ENCODE results near the gene CUX1. TPM values are rescaled to one million over a fixed set of nuclear protein-coding genes. Genes with fewer than 3 reads are reported as not detected.

CUX1 gene
- total RNA-seq, 1 experiment from 2014 or later: 64.3 TPM

DNA sequence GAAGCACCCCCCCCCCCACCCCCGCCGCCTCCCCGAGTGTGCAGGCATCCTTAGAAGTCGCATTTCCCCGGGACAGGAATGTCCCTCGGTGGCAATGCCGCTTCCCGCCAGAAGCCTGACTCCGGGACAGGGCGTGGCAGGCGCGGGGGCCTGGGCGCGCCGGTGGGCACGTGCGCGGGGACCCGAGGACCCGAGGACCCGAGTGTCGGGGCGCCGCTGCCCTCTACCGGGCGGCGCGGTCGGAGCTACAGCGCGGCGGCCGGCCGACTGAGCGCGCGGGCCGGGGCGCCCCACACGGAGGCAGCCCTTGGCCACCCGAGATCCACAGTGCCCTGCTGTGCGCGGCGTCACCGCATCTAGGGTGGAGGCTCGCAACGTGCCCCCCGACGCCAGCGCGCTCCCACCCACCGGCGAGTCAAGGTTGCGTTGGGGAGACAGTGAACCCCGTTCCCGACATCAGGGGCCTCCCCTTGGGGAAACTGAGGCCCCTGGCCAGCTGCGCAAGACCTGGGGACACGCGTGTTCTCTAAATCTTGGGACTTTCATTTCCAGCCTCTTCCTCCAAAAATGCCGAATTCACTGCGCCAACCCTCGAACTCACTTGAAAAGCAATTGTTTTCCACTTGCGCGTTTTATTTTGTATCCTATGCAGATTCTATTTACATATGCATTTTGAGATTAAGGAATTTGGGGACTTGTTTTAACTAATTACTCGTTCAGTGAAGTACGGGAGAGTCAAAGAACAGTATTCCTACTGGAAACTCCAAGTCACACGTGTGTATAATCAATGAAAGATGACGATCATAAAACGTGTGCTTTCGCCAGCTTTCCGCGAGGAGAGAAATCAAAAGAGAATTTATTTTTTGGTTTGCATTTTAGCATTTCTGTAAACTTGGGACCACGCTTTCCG is 3.1 kb upstream of the CUX1 start (continued):
- TF ChIP-seq TP53 (CRISPR knock-in tag; IDR thresholded peaks at IDR 0.05) (0 out of 2 replicates have a peak, but pooled peaks have one; percentile 69), AR (CRISPR knock-in tag; IDR thresholded peaks at IDR 0.05) (no peak), USF2 (CRISPR knock-in tag; IDR thresholded peaks at IDR 0.05) (peak; percentile 79), MAX (CRISPR knock-in tag; IDR thresholded peaks at IDR 0.05) (peak; percentile 82; the same call in 1 of the 2 replicates), FOXK1 (CRISPR knock-in tag; IDR thresholded peaks at IDR 0.05) (0 out of 2 replicates have a peak, but pooled peaks have one; percentile 24), ATF2 (CRISPR knock-in tag; IDR thresholded peaks at IDR 0.05; ENCODE audit: borderline replicate concordance, low read depth) (no peak), RELA (CRISPR knock-in tag; IDR thresholded peaks at IDR 0.05; ENCODE audit: borderline replicate concordance) (peak; percentile 47; the same call in 1 of the 2 replicates), TEAD1 (CRISPR knock-in tag; IDR thresholded peaks at IDR 0.05) (peak; percentile 71; the same call in 1 of the 2 replicates)
- TF ChIP-seq, protein P1, sequence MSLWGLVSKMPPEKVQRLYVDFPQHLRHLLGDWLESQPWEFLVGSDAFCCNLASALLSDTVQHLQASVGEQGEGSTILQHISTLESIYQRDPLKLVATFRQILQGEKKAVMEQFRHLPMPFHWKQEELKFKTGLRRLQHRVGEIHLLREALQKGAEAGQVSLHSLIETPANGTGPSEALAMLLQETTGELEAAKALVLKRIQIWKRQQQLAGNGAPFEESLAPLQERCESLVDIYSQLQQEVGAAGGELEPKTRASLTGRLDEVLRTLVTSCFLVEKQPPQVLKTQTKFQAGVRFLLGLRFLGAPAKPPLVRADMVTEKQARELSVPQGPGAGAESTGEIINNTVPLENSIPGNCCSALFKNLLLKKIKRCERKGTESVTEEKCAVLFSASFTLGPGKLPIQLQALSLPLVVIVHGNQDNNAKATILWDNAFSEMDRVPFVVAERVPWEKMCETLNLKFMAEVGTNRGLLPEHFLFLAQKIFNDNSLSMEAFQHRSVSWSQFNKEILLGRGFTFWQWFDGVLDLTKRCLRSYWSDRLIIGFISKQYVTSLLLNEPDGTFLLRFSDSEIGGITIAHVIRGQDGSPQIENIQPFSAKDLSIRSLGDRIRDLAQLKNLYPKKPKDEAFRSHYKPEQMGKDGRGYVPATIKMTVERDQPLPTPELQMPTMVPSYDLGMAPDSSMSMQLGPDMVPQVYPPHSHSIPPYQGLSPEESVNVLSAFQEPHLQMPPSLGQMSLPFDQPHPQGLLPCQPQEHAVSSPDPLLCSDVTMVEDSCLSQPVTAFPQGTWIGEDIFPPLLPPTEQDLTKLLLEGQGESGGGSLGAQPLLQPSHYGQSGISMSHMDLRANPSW (CRISPR knock-in tag; conservative IDR thresholded peaks at IDR 0.05; ENCODE audit: low read depth): no peak
- TF ChIP-seq, protein P2, sequence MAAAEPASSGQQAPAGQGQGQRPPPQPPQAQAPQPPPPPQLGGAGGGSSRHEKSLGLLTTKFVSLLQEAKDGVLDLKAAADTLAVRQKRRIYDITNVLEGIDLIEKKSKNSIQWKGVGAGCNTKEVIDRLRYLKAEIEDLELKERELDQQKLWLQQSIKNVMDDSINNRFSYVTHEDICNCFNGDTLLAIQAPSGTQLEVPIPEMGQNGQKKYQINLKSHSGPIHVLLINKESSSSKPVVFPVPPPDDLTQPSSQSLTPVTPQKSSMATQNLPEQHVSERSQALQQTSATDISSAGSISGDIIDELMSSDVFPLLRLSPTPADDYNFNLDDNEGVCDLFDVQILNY (CRISPR knock-in tag; IDR thresholded peaks at IDR 0.05): peak; percentile 40; the same call in 1 of the 2 replicates

DNA sequence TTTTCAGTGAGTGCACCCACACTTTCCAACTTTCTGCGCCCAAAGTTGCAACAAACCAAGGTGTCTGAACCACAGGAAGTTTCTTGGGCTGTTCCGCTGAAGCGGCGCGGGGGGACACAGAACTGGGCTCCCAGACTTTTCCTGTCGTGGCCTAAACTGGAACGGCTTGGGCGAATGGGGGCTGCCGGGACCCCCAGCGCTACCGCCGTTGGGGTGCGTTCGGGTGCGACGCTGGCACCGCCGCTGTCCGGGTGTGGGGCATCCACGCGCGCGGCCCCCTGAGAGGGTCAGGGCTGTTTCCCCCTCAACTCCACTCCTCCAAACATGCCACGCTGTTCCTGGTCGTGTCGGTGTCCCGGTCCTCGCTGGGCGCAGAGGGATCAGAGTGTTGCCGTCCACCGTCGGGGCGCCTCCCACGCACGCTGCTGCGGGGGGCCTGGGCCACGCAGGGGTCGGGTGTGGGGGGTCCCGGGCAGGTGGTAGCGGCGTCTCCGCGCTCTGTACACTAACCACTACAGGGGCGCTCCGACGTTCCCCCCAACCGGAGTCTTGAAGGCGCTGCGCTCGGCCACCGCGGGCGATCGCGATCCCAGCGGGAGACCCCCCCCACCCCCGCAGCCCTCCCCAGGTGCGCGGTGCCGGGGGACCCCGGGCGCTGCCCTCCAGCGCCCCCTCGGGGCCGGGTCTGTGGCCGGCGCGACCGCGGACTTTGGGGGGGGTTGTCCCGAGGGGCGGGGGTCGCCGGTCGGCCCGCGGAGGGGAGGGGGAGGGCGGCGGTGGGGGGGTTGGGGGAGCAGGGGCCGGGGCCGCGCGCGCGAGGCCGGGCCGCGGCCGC is 2.2 kb upstream of the CUX1 start:
- ChIA-PET POLR2A (no interaction called here), CTCF (interaction anchor here (0.9 to 1.6 kb wide), 9 partner anchors 10 to 273 kb away, joined by 3 to 15 read pairs (median 4); no protein-coding TSS in a partner anchor)
- ATAC-seq (peak; percentile 29), DNase-seq (ENCODE audit: low spot score) (peak; percentile 64)
- peaks cover 9% of the 10 kb centered on the region for H3K27me3 Mint-ChIP-seq (ENCODE audit: low read depth)
- H3K4me1 Mint-ChIP-seq: peaks cover 38% of the 10 kb centered on the region
- H3K4me3 Mint-ChIP-seq: peak overlapping the region; percentile 70
- H3K36me3 Mint-ChIP-seq: no peaks in the 10 kb centered on the region
- H3K9me3 Mint-ChIP-seq: no peaks in the 10 kb centered on the region
- no peak overlapping the region for H3K27ac Mint-ChIP-seq
- TF ChIP-seq MYBL2 (CRISPR knock-in tag; IDR thresholded peaks at IDR 0.05) (no peak), ATF2 (CRISPR knock-in tag; IDR thresholded peaks at IDR 0.05; ENCODE audit: borderline replicate concordance, low read depth) (no peak), TEAD1 (CRISPR knock-in tag; IDR thresholded peaks at IDR 0.05) (no peak), TP53 (CRISPR knock-in tag; IDR thresholded peaks at IDR 0.05) (no peak), MLX (CRISPR knock-in tag; IDR thresholded peaks at IDR 0.05) (no peak), IRF2 (CRISPR knock-in tag; IDR thresholded peaks at IDR 0.05; ENCODE audit: borderline replicate concordance, low read depth) (no peak), TEAD4 (CRISPR knock-in tag; IDR thresholded peaks at IDR 0.05) (no peak; the same call in 1 of the 2 replicates), FOXJ3 (CRISPR knock-in tag; IDR thresholded peaks at IDR 0.05; ENCODE audit: borderline replicate concordance) (no peak)
- TF ChIP-seq, protein P3, sequence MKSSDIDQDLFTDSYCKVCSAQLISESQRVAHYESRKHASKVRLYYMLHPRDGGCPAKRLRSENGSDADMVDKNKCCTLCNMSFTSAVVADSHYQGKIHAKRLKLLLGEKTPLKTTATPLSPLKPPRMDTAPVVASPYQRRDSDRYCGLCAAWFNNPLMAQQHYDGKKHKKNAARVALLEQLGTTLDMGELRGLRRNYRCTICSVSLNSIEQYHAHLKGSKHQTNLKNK (CRISPR knock-in tag; IDR thresholded peaks at IDR 0.05): no peak
